ENCODE results near the gene LINGO1. TPM values are rescaled to one million over a fixed set of nuclear protein-coding genes. Genes with fewer than 3 reads are reported as not detected.

LINGO1 gene
- total RNA-seq, 2 experiments from 2014 or later, result not detected

GRCh38 chr15:77564938-77565337 is 67.8 kb downstream of the LINGO1 start:
- intact Hi-C loops (cut with micrococcal nuclease; ENCODE audit: unreplicated experiment), result no loop called here
- CTCF ChIA-PET (ENCODE audit: unreplicated experiment), result no interaction called here
- H3K4me2 ChIP-seq (ENCODE audit: low read length), result no peak overlapping the region
- no peak overlapping the region for H3K4me3 ChIP-seq (ENCODE audit: low read depth, low read length, poor library complexity, severe bottlenecking)
- no peaks in the 10 kb centered on the region for H3K9me2 ChIP-seq (ENCODE audit: insufficient read depth, low read length)
- no peaks in the 10 kb centered on the region for H3K36me3 ChIP-seq (ENCODE audit: insufficient read depth, low read length)
- no peaks in the 10 kb centered on the region for H3K79me2 ChIP-seq (ENCODE audit: insufficient read depth, low read depth, low read length)
- DNase-seq (ENCODE audit: low spot score), result no peak
- no peak overlapping the region for H3K27ac ChIP-seq (ENCODE audit: low read depth, low read length, poor library complexity, severe bottlenecking)
- no peak overlapping the region for H2AFZ ChIP-seq (ENCODE audit: low read length)
- BruUV-seq (replicated peaks), result no TSS peak
- TF ChIP-seq EZH2phosphoT487 (IDR thresholded peaks at IDR 0.05; ENCODE audit: borderline replicate concordance, low read depth, low read length) (no peak), CTCF (conservative IDR thresholded peaks at IDR 0.05; ENCODE audit: low read length) (no peak)
- no peaks in the 10 kb centered on the region for H3K4me1 ChIP-seq (ENCODE audit: insufficient read depth, low read length, poor library complexity, severe bottlenecking)
- H3K9me3 ChIP-seq (ENCODE audit: low read length), result no peaks in the 10 kb centered on the region
- no peaks in the 10 kb centered on the region for H4K20me1 ChIP-seq (ENCODE audit: insufficient read depth, low read length)
- POLR2A ChIA-PET, result no interaction called here

GRCh38 chr15:77564341-77564740 is 68.4 kb downstream of the LINGO1 start:
- CTCF ChIA-PET (ENCODE audit: unreplicated experiment), result interaction anchor here (0.5 kb wide), 1 partner anchor 95 kb away, joined by 3 read pairs; no protein-coding TSS in a partner anchor
- intact Hi-C loops (cut with micrococcal nuclease; ENCODE audit: unreplicated experiment), result no loop called here
- BruUV-seq (replicated peaks), result no TSS peak

More at GRCh38 chr15:77564341-77564740, 68.4 kb downstream of the LINGO1 start:
- no peaks in the 10 kb centered on the region for H4K20me1 ChIP-seq (ENCODE audit: insufficient read depth, low read length)
- no peaks in the 10 kb centered on the region for H3K9me2 ChIP-seq (ENCODE audit: insufficient read depth, low read length)
- H3K4me1 ChIP-seq (ENCODE audit: insufficient read depth, low read length, poor library complexity, severe bottlenecking), result no peaks in the 10 kb centered on the region
- no peak for DNase-seq (ENCODE audit: low spot score)
- no peak overlapping the region for H3K4me2 ChIP-seq (ENCODE audit: low read length)
- H3K36me3 ChIP-seq (ENCODE audit: insufficient read depth, low read length), result no peaks in the 10 kb centered on the region
- no peak for TF ChIP-seq EZH2phosphoT487 (IDR thresholded peaks at IDR 0.05; ENCODE audit: borderline replicate concordance, low read depth, low read length)
- no peak for TF ChIP-seq CTCF (conservative IDR thresholded peaks at IDR 0.05; ENCODE audit: low read length)
- H3K27ac ChIP-seq (ENCODE audit: low read depth, low read length, poor library complexity, severe bottlenecking), result no peak overlapping the region
- H3K4me3 ChIP-seq (ENCODE audit: low read depth, low read length, poor library complexity, severe bottlenecking), result no peak overlapping the region
- no peak overlapping the region for H2AFZ ChIP-seq (ENCODE audit: low read length)
- H3K9me3 ChIP-seq (ENCODE audit: low read length), result no peaks in the 10 kb centered on the region
- H3K79me2 ChIP-seq (ENCODE audit: insufficient read depth, low read depth, low read length), result no peaks in the 10 kb centered on the region
- POLR2A ChIA-PET, result no interaction called here
